ENCODE measurements around the gene LFNG. TPM values are rescaled to one million over a fixed set of nuclear protein-coding genes. Genes with fewer than 3 reads are reported as not detected.

The LFNG gene
- total RNA-seq, 2 experiments from 2014 or later, result 101 to 104 TPM

Small RNA genes lying within 50 kb of the gene (microRNA-seq; reads per million reads assigned to microRNA genes)
- not detected for gene MIR4648

Other genes starting within 250 kb of the LFNG start
- 10 to 100 TPM; 25.0 to 27.9 TPM for gene SNX8, start 205.3 kb upstream of the LFNG start, total RNA-seq
- 100 to 1,000 TPM; 170 to 204 TPM for gene EIF3B, start 164.9 kb upstream of the LFNG start, total RNA-seq
- 100 to 1,000 TPM in 1 of 2 experiments, 10 to 100 TPM in 1; 70.8 to 103 TPM for gene CHST12, start 116.2 kb upstream of the LFNG start, total RNA-seq
- not detected for gene GRIFIN, start 43.4 kb upstream of the LFNG start, total RNA-seq
- gene BRAT1, start 35.8 kb downstream of the LFNG start, total RNA-seq, result 10 to 100 TPM; 41.5 to 43.5 TPM
- 10 to 100 TPM; 14.9 to 15.2 TPM for gene IQCE, start 39.2 kb downstream of the LFNG start, total RNA-seq
- gene TTYH3, start 112.2 kb downstream of the LFNG start, total RNA-seq, result 10 to 100 TPM; 19.9 to 31.7 TPM
- under 1 TPM; 0.29 to 0.40 TPM for gene AMZ1, start 168.4 kb downstream of the LFNG start, total RNA-seq

Data from activated CD8-positive, alpha-beta memory T cell treated with anti-CD3 and anti-CD28 coated beads, Interleukin-2, amount 10 ng/mL, durations not matched to agents 7 days and 5 days (primary cell).